CD14-positive monocyte (primary cell): ENCODE results near the gene CTDNEP1. TPM values are rescaled to one million over a fixed set of nuclear protein-coding genes. Genes with fewer than 3 reads are reported as not detected.

ENCODE experiments used
- DNase-seq, 3 donors: peaks; one replicate each; pipeline ENCODE4 v3.0.0-alpha.2; 2011 to 2022
- H2AFZ ChIP-seq: 2 replicates; pipeline ENCODE4 v1.6.0; 2012; ENCODE audit warnings: mild to moderate bottlenecking, low read depth, low read length, inconsistent platforms; ENCODE audit not compliant: insufficient read depth, poor library complexity, severe bottlenecking
- H3K27ac ChIP-seq, 2 donors: 1 replicate in 1 of 2; 2 replicates in 1 of 2; pipeline ENCODE4 v1.5.1; 2012 to 2013; ENCODE audit warnings: low read length in 2 of 2, control low read depth in 1 of 2, inconsistent platforms in 1 of 2, low read depth in 1 of 2, mild to moderate bottlenecking in 1 of 2
- H3K27me3 ChIP-seq, 2 donors: one replicate each; pipeline versions ENCODE4 v1.6.0 to v1.6.1; 2011 to 2013; ENCODE audit warnings: low read length in 2 of 2; ENCODE audit not compliant: control insufficient read depth in 2 of 2, insufficient read depth in 2 of 2
- H3K36me3 ChIP-seq, 2 donors: replicated peaks in 1 of 2; 1 replicate in 1 of 2; 2 replicates in 1 of 2; pipeline versions ENCODE4 v1.5.1 to v1.6.1; 2012 to 2013; ENCODE audit warnings: low read length in 2 of 2, control low read depth in 1 of 2, inconsistent platforms in 1 of 2, mild to moderate bottlenecking in 1 of 2; ENCODE audit not compliant: insufficient read depth in 2 of 2, control insufficient read depth in 1 of 2
- H3K4me1 ChIP-seq, 2 donors: 1 replicate in 1 of 2; 2 replicates in 1 of 2; pipeline versions ENCODE4 v1.5.1 to v1.6.1; 2012 to 2013; ENCODE audit warnings: low read length in 2 of 2, control low read depth in 1 of 2, inconsistent platforms in 1 of 2, mild to moderate bottlenecking in 1 of 2, moderate library complexity in 1 of 2; ENCODE audit not compliant: insufficient read depth in 2 of 2, control insufficient read depth in 1 of 2
- H3K4me2 ChIP-seq: replicated peaks from 2 replicates; pipeline ENCODE3; 2012; ENCODE audit warnings: low read length, moderate library complexity, mild to moderate bottlenecking; ENCODE audit not compliant: poor library complexity, severe bottlenecking; ENCODE audit errors: extremely low read depth
- H3K4me3 ChIP-seq, 3 experiments: fragments of 200-600 bp in 1 of 3; sonication (generic) in 1 of 3; replicated peaks in 1 of 3; 1 replicate in 2 of 3; 2 replicates in 1 of 3; pipeline ENCODE4 v1.5.1; 2011 to 2013; ENCODE audit warnings: low read length in 3 of 3, mild to moderate bottlenecking in 3 of 3, control low read depth in 2 of 3, low read depth in 2 of 3, inconsistent platforms in 1 of 3, moderate library complexity in 1 of 3
- H3K79me2 ChIP-seq: 2 replicates; pipeline ENCODE4 v1.6.0; 2012; ENCODE audit warnings: mild to moderate bottlenecking, control low read depth, inconsistent platforms, low read length, moderate library complexity; ENCODE audit not compliant: insufficient read depth
- H3K9ac ChIP-seq: 2 replicates; pipeline ENCODE4 v1.6.0; 2017; ENCODE audit warnings: low read length, mild to moderate bottlenecking; ENCODE audit not compliant: insufficient read depth, poor library complexity, severe bottlenecking
- H3K9me3 ChIP-seq, 2 donors: replicated peaks in 1 of 2; 1 replicate in 1 of 2; 2 replicates in 1 of 2; pipeline versions ENCODE4 v1.5.1 to v1.6.1; 2012 to 2013; ENCODE audit warnings: low read length in 2 of 2, control low read depth in 1 of 2; ENCODE audit not compliant: control insufficient read depth in 1 of 2, insufficient read depth in 1 of 2
- H4K20me1 ChIP-seq: 2 replicates; pipeline ENCODE4 v1.6.0; 2012; ENCODE audit warnings: mild to moderate bottlenecking, low read length, control low read depth, moderate library complexity; ENCODE audit not compliant: insufficient read depth
- H3K27ac Mint-ChIP-seq, 7 donors: one replicate each; pipeline ENCODE4 v1.8.0; 2020; ENCODE audit warnings: mild to moderate bottlenecking in 7 of 7, mixed read lengths in 7 of 7, moderate library complexity in 6 of 7, inconsistent platforms in 2 of 7
- H3K27me3 Mint-ChIP-seq, 3 donors: one replicate each; pipeline ENCODE4 v1.8.0; 2021 to 2022; ENCODE audit warnings: low read depth in 3 of 3, mild to moderate bottlenecking in 3 of 3, mixed read lengths in 3 of 3, moderate library complexity in 3 of 3, inconsistent platforms in 1 of 3
- H3K36me3 Mint-ChIP-seq, 2 donors: one replicate each; pipeline ENCODE4 v1.8.0; 2020; ENCODE audit warnings: mixed read lengths in 2 of 2, inconsistent platforms in 1 of 2, mild to moderate bottlenecking in 1 of 2
- H3K4me1 Mint-ChIP-seq: one replicate; pipeline ENCODE4 v1.8.0; 2020; ENCODE audit warnings: mild to moderate bottlenecking, mixed read lengths
- H3K4me3 Mint-ChIP-seq, 2 donors: one replicate each; pipeline ENCODE4 v1.8.0; 2020; ENCODE audit warnings: mild to moderate bottlenecking in 2 of 2, mixed read lengths in 2 of 2, moderate library complexity in 1 of 2
- H3K9me3 Mint-ChIP-seq, 7 donors: one replicate each; pipeline ENCODE4 v1.8.0; 2020 to 2022; ENCODE audit warnings: mixed read lengths in 7 of 7, mild to moderate bottlenecking in 6 of 7, moderate library complexity in 6 of 7, inconsistent platforms in 2 of 7
- CTCF ChIP-seq: fragments of 200-600 bp; IDR thresholded peaks from one replicate; pipeline ENCODE4 v1.8.0; 2022; ENCODE audit warnings: antibody characterized with exemption, mild to moderate bottlenecking
- WGBS: methylation state at CpG from one replicate; pipeline ENCODE4 v1.1.5; 2013; ENCODE audit warnings: missing lambda C conversion rate; ENCODE audit not compliant: insufficient coverage; 5-methylcytosine and 5-hydroxymethylcytosine counted together
- intact Hi-C, 2 donors: fragments of 100-400 bp; cut with micrococcal nuclease; formaldehyde crosslinking; loops; one replicate each; pipeline versions ENCODE4 v1.15.0 to v1.15.1; 2023
- polyA plus RNA-seq, 3 donors: library from polyadenylated mRNA; depleted of rRNA in 1 of 3; unstranded in 2 of 3; stranded (reverse) in 1 of 3; fragments of 300-500 nt in 2 of 3; fragments of >200 nt in 1 of 3; fragmentation: Illumina TruSeq in 2 of 3; gene quantifications; 1 replicate in 2 of 3; 2 replicates in 1 of 3; pipeline ENCODE4 v1.2.3, GENCODE V29; 2012 to 2021

CTDNEP1 gene
- polyA plus RNA-seq, 3 donors: 29.5 to 198 (median 38.3) TPM

DNA sequence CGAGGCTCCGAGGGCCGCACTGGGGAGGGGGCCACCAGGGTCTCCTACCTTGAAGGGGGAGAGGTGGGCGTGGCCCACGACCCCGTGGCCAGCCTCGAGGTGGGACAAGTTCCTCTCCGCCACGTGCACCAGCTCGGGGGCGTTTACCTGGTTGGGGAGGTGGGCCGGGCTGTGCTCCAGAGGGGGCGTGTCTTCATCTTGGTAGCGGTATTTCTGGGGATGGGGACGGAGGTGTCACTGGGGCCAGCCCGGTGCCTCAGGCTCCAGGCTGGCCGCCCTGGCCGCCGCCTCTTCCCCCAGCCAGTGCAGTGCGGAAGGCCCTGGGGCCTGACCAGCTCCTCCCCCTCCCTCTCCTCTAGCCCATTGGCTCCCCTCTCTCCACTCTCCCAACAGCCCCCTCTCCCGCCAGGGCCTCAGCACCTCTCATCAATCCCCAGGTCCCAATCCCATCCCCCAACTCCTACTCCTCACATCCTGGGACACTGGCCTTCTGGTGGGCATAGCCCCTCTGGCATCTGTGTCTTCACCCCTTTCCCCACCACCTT, 43.4 kb downstream of the CTDNEP1 start:
- no peak overlapping the region for H3K27ac Mint-ChIP-seq
- H3K27me3 Mint-ChIP-seq: peaks cover 0 to 12% (median 4%) of the 10 kb centered on the region in 3 donors
- 96% methylated on average over 11 of the region's 21 CpGs for WGBS
- no peak overlapping the region for H3K4me2 ChIP-seq
- H3K9me3 Mint-ChIP-seq: no peaks in the 10 kb centered on the region
- peaks cover 7 to 8% of the 10 kb centered on the region in 2 donors for H3K36me3 ChIP-seq
- peaks cover 42% of the 10 kb centered on the region for H3K79me2 ChIP-seq
- peaks cover 46% of the 10 kb centered on the region for H4K20me1 ChIP-seq
- H3K9me3 ChIP-seq: no peaks in the 10 kb centered on the region
- no peak for DNase-seq
- H3K4me1 ChIP-seq: peaks cover 15 to 17% of the 10 kb centered on the region in 2 donors
- H2AFZ ChIP-seq: no peak overlapping the region
- no peak overlapping the region for H3K4me3 ChIP-seq
- H3K27ac ChIP-seq: no peak overlapping the region
- no peak for TF ChIP-seq CTCF
- intact Hi-C loops: no loop called here
- H3K4me3 Mint-ChIP-seq: no peak overlapping the region
- H3K36me3 Mint-ChIP-seq: peaks cover 14 to 28% of the 10 kb centered on the region in 2 donors
- H3K9ac ChIP-seq: no peak overlapping the region
- peaks cover 38% of the 10 kb centered on the region for H3K4me1 Mint-ChIP-seq
- no peaks in the 10 kb centered on the region for H3K27me3 ChIP-seq

DNA sequence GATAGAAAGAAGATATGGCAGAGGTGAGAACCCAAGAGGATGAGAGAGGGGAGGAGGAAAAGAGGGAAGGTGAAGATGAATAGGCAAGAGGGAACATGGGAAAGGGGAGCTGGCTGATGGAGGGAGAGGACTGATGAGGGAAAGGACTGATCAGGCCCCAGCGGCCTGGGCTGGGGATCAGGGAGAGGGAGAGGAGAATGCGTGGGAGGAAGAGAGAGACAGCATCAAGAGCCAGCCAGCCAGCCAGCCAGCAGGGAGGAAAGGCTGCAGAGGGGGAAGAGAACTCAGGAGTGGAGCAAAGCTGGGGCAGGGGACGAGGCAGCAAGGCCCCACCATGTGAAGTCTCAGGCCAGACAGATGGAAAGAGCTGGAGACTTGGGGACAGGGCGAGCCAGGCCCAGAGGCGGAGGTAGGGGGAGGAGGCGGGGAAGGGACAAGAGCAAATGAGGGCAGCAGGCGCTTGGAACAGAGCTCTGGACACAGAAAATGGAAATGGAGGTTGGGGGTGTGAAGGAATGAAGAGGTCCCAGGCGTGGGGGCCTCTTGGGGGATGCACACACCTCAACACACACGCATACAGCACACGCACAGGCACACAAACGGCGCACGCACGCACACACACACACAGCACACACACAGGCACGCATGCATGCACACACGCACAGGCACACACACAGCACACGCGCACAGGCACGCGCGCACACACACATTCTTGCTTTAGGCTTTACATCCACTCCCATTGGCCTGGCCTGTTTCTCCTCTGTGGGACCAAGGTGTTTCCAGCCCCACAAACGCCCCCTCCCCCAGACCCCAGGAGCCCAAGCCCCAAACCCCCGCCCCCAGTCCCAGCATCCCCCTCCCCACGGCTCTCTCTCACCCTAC, 44.2 kb downstream of the CTDNEP1 start:
- WGBS: 95% methylated on average over 17 of the region's 24 CpGs
- intact Hi-C loops: no loop called here
- peaks cover 15 to 17% of the 10 kb centered on the region in 2 donors for H3K4me1 ChIP-seq

More for the DNA sequence above, 44.2 kb downstream of the CTDNEP1 start:
- Mint-ChIP-seq H3K4me3 (no peak overlapping the region), H3K27me3 (peaks cover 0 to 12% (median 4%) of the 10 kb centered on the region in 3 donors), H3K4me1 (peaks cover 37% of the 10 kb centered on the region), H3K9me3 (no peaks in the 10 kb centered on the region), H3K36me3 (peaks cover 21 to 35% of the 10 kb centered on the region in 2 donors), H3K27ac (peak overlapping the region in 6 of 7 donors; percentile 16 to 98 (median 60))
- peaks cover 42% of the 10 kb centered on the region for H3K79me2 ChIP-seq
- no peak overlapping the region for H3K9ac ChIP-seq
- no peak for TF ChIP-seq CTCF
- H2AFZ ChIP-seq: no peak overlapping the region
- no peak for DNase-seq
- H3K27ac ChIP-seq: no peak overlapping the region
- H3K36me3 ChIP-seq: peaks cover 14 to 15% of the 10 kb centered on the region in 2 donors
- peaks cover 41% of the 10 kb centered on the region for H4K20me1 ChIP-seq
- no peaks in the 10 kb centered on the region for H3K9me3 ChIP-seq
- no peak overlapping the region for H3K4me3 ChIP-seq
- no peak overlapping the region for H3K4me2 ChIP-seq
- no peaks in the 10 kb centered on the region for H3K27me3 ChIP-seq
